Left ventricle myocardium inferior (tissue), 1 donor: Measurements from ENCODE around the gene SMIM36. TPM values are rescaled to one million over a fixed set of nuclear protein-coding genes. Genes with fewer than 3 reads are reported as not detected.
"Not testable (repeated sequence)": the region's sequence is repeated elsewhere in the genome, so short reads cannot be mapped to it uniquely, and the experiment has no call there.

Experiments
- DNase-seq: peaks from one replicate; pipeline ENCODE4 v3.0.0-alpha.2; 2020
- H3K27ac ChIP-seq: fragments of 200-600 bp; replicated peaks from 2 replicates; pipeline ENCODE4 v1.8.0; 2021
- H3K27me3 ChIP-seq: fragments of 200-600 bp; 2 replicates; pipeline ENCODE4 v1.8.0; 2021; ENCODE audit warnings: low read depth
- H3K36me3 ChIP-seq: fragments of 200-600 bp; 2 replicates; pipeline ENCODE4 v1.8.0; 2021
- H3K4me1 ChIP-seq: fragments of 200-600 bp; 2 replicates; pipeline ENCODE4 v1.8.0; 2021
- H3K4me3 ChIP-seq: fragments of 200-600 bp; 2 replicates; pipeline ENCODE4 v1.8.0; 2021; ENCODE audit warnings: mild to moderate bottlenecking, moderate library complexity
- H3K9me3 ChIP-seq: fragments of 200-600 bp; replicated peaks from 2 replicates; pipeline ENCODE4 v1.8.0; 2021
- CTCF ChIP-seq: fragments of 200-600 bp; IDR thresholded peaks from 2 replicates; pipeline ENCODE4 v1.8.0; 2021; ENCODE audit warnings: antibody characterized with exemption, mild to moderate bottlenecking, borderline replicate concordance
- intact Hi-C: fragments of 100-400 bp; cut with micrococcal nuclease; formaldehyde crosslinking; loops from one replicate; pipeline ENCODE4 v1.11.0; 2022
- total RNA-seq: library from RNA; stranded (reverse); fragmentation: NEBNext Ultra II Directional; extraction: Animal tissue kit (Norgen Biotek cat#: 25700); gene quantifications from one replicate; pipeline ENCODE4 v1.2.1, GENCODE V29; 2021
- donor health status: DM: no; HTN: yes; CAD: no; lungs with severe emphysema.

SMIM36 gene
- total RNA-seq, 1 donor from 2014 or later: not detected

GRCh38 chr17:55430541-55431288, 80.5 kb downstream of the SMIM36 start:
- TF ChIP-seq CTCF: no peak
- intact Hi-C loops: no loop called here
- Histone ChIP-seq H3K9me3 (no peaks in the 10 kb centered on the region), H3K4me3 (no peak overlapping the region), H3K36me3 (no peaks in the 10 kb centered on the region), H3K4me1 (peaks cover 16% of the 10 kb centered on the region), H3K27ac (peak overlapping the region; percentile 70), H3K27me3 (no peaks in the 10 kb centered on the region)
- no peak for DNase-seq

- Histone ChIP-seq H3K4me3 (no peak overlapping the region), H3K36me3 (no peaks in the 10 kb centered on the region), H3K27me3 (no peaks in the 10 kb centered on the region), H3K27ac (no peak overlapping the region), H3K9me3 (no peaks in the 10 kb centered on the region), H3K4me1 (peaks cover 23% of the 10 kb centered on the region)
- intact Hi-C loops: no loop called here
- TF ChIP-seq CTCF: no peak
- no peak for DNase-seq
Observed at GRCh38 chr17:55427587-55427882, 83.7 kb downstream of the SMIM36 start.

- Histone ChIP-seq H3K27me3 (no peaks in the 10 kb centered on the region), H3K36me3 (no peaks in the 10 kb centered on the region), H3K9me3 (no peaks in the 10 kb centered on the region), H3K27ac (no peak overlapping the region), H3K4me3 (no peak overlapping the region), H3K4me1 (peaks cover 29% of the 10 kb centered on the region)
- intact Hi-C loops: no loop called here
- DNase-seq: no peak
- no peak for TF ChIP-seq CTCF
Observed at GRCh38 chr17:55426851-55427586, 84.2 kb downstream of the SMIM36 start.

GRCh38 chr17:55424893-55425540, 86.2 kb downstream of the SMIM36 start:
- Histone ChIP-seq H3K9me3 (no peaks in the 10 kb centered on the region), H3K27me3 (no peaks in the 10 kb centered on the region), H3K4me3 (no peak overlapping the region), H3K4me1 (peaks cover 30% of the 10 kb centered on the region), H3K27ac (no peak overlapping the region), H3K36me3 (no peaks in the 10 kb centered on the region)
- DNase-seq: no peak
- no peak for TF ChIP-seq CTCF
- intact Hi-C loops: no loop called here

- TF ChIP-seq CTCF: no peak
- Histone ChIP-seq H3K4me1 (peaks cover 36% of the 10 kb centered on the region), H3K27ac (no peak overlapping the region), H3K27me3 (no peaks in the 10 kb centered on the region), H3K36me3 (no peaks in the 10 kb centered on the region), H3K4me3 (peak overlapping the region; percentile 16), H3K9me3 (no peaks in the 10 kb centered on the region)
- intact Hi-C loops: no loop called here
- DNase-seq: no peak
Observed at GRCh38 chr17:55423535-55423934, 87.7 kb downstream of the SMIM36 start.

GRCh38 chr17:55422828-55423164, 88.5 kb downstream of the SMIM36 start:
- H3K36me3 ChIP-seq, H3K27me3 ChIP-seq, DNase-seq, intact Hi-C loops, H3K9me3 ChIP-seq: not testable (repeated sequence)
- Histone ChIP-seq H3K4me1 (peaks cover 40% of the 10 kb centered on the region), H3K27ac (peak overlapping the region; percentile 89), H3K4me3 (peak overlapping the region; percentile 16)
